Cardiac muscle cell (in vitro differentiated cells and primary cell): ENCODE measurements around the gene GNAT1. TPM values are rescaled to one million over a fixed set of nuclear protein-coding genes. Genes with fewer than 3 reads are reported as not detected.

Source experiments
- DNase-seq, 2 donors: peaks; one replicate each; pipeline versions ENCODE4 v3.0.0 to v3.0.0-alpha.2; 2010 to 2017; ENCODE audit warnings: low read depth in 1 of 2, low spot score in 1 of 2
- H3K27ac ChIP-seq: fragments of 200-600 bp; sonication (generic); 2 replicates; pipeline ENCODE4 v1.5.1; 2016
- H3K27me3 ChIP-seq: fragments of 200-600 bp; sonication (generic); 2 replicates; pipeline ENCODE4 v1.6.0; 2016; ENCODE audit warnings: control low read depth
- H3K36me3 ChIP-seq: fragments of 200-600 bp; sonication (generic); 2 replicates; pipeline ENCODE4 v1.5.1; 2016; ENCODE audit warnings: control low read depth
- H3K4me1 ChIP-seq: fragments of 200-600 bp; sonication (generic); 2 replicates; pipeline ENCODE4 v1.8.1; 2017; ENCODE audit warnings: low read depth, mild to moderate bottlenecking, mixed run types
- H3K4me3 ChIP-seq: fragments of 200-600 bp; sonication (generic); 2 replicates; pipeline ENCODE4 v1.5.1; 2016; ENCODE audit warnings: mild to moderate bottlenecking
- H3K9me3 ChIP-seq: fragments of 200-600 bp; sonication (generic); 2 replicates; pipeline ENCODE4 v1.5.1; 2017; ENCODE audit warnings: low read depth, mild to moderate bottlenecking, control low read depth
- CTCF ChIP-seq: IDR thresholded peaks from 2 replicates; pipeline ENCODE4 v1.5.1; 2012; ENCODE audit warnings: low read depth, mild to moderate bottlenecking, low read length
- polyA plus RNA-seq: library from polyadenylated mRNA; unstranded; fragments of >200 nt; fragmentation: Nextera tagmentation; extraction: Ambion mirVana; gene quantifications from 2 replicates; pipeline ENCODE4 v1.2.1, GENCODE V29; 2016
- total RNA-seq: library from RNA; depleted of rRNA; stranded (reverse); fragments of >200 nt; gene quantifications from 2 replicates; pipeline ENCODE4 v1.2.3, GENCODE V29; 2016

GNAT1 gene
- total and polyA plus RNA-seq, 2 experiments from 2014 or later = not detected

GRCh38 chr3:50237754-50238548 lies 46.5 kb downstream of the GNAT1 start:
- Histone ChIP-seq H3K4me3 (peak overlapping the region; percentile 57), H3K27me3 (no peaks in the 10 kb centered on the region), H3K9me3 (no peaks in the 10 kb centered on the region), H3K27ac (peak overlapping the region; percentile 66), H3K4me1 (peaks cover 27% of the 10 kb centered on the region), H3K36me3 (no peaks in the 10 kb centered on the region)
- peak; percentile 86 for DNase-seq
- TF ChIP-seq CTCF = no peak

GRCh38 chr3:50238549-50239026 lies 47.2 kb downstream of the GNAT1 start:
- DNase-seq = no peak
- TF ChIP-seq CTCF = no peak
- Histone ChIP-seq H3K27ac (peak overlapping the region; percentile 66), H3K4me1 (peaks cover 22% of the 10 kb centered on the region), H3K36me3 (no peaks in the 10 kb centered on the region), H3K4me3 (peak overlapping the region; percentile 57), H3K9me3 (no peaks in the 10 kb centered on the region), H3K27me3 (no peaks in the 10 kb centered on the region)

GRCh38 chr3:50239649-50240048 lies 48.2 kb downstream of the GNAT1 start:
- no peaks in the 10 kb centered on the region for H3K9me3 ChIP-seq
- TF ChIP-seq CTCF = no peak
- no peak overlapping the region for H3K4me3 ChIP-seq
- H3K4me1 ChIP-seq = peaks cover 20% of the 10 kb centered on the region
- H3K27me3 ChIP-seq = no peaks in the 10 kb centered on the region
- H3K36me3 ChIP-seq = no peaks in the 10 kb centered on the region
- peak overlapping the region; percentile 20 for H3K27ac ChIP-seq
- no peak for DNase-seq

GRCh38 chr3:50241163-50241562 lies 49.8 kb downstream of the GNAT1 start:
- Histone ChIP-seq H3K36me3 (no peaks in the 10 kb centered on the region), H3K4me3 (no peak overlapping the region), H3K27me3 (no peaks in the 10 kb centered on the region), H3K27ac (peak overlapping the region; percentile 57), H3K9me3 (no peaks in the 10 kb centered on the region), H3K4me1 (peaks cover 20% of the 10 kb centered on the region)
- TF ChIP-seq CTCF = no peak
- peak in 1 of 2 donors; percentile 71 for DNase-seq

GRCh38 chr3:50241713-50242380 lies 50.4 kb downstream of the GNAT1 start:
- no peak overlapping the region for H3K27ac ChIP-seq
- H3K9me3 ChIP-seq = no peaks in the 10 kb centered on the region
- DNase-seq = no peak
- H3K36me3 ChIP-seq = no peaks in the 10 kb centered on the region
- H3K4me1 ChIP-seq = peaks cover 26% of the 10 kb centered on the region
- H3K27me3 ChIP-seq = no peaks in the 10 kb centered on the region
- TF ChIP-seq CTCF = no peak
- no peak overlapping the region for H3K4me3 ChIP-seq
